Esophagus (tissue), 2 donors: Measurements from ENCODE around the gene ABCB10. TPM values are rescaled to one million over a fixed set of nuclear protein-coding genes. Genes with fewer than 3 reads are reported as not detected.
"Not testable (repeated sequence)": the region's sequence is repeated elsewhere in the genome, so short reads cannot be mapped to it uniquely, and the experiment has no call there.

Experiments
- H3K27ac ChIP-seq, 2 donors: one replicate each; pipeline ENCODE4 v1.5.1; 2013; ENCODE audit warnings: low read depth in 2 of 2, mild to moderate bottlenecking in 2 of 2, inconsistent platforms in 1 of 2, low read length in 1 of 2, moderate library complexity in 1 of 2
- H3K27me3 ChIP-seq, 2 donors: one replicate each; pipeline ENCODE4 v1.6.1; 2013; ENCODE audit warnings: low read length in 2 of 2, control low read depth in 1 of 2, mild to moderate bottlenecking in 1 of 2; ENCODE audit not compliant: insufficient read depth in 2 of 2, control insufficient read depth in 1 of 2
- H3K36me3 ChIP-seq, 2 donors: one replicate each; pipeline ENCODE4 v1.6.1; 2013; ENCODE audit warnings: low read length in 1 of 2; ENCODE audit not compliant: control insufficient read depth in 2 of 2, insufficient read depth in 2 of 2
- H3K4me1 ChIP-seq, 2 donors: one replicate each; pipeline ENCODE4 v1.6.1; 2013; ENCODE audit warnings: low read length in 1 of 2; ENCODE audit not compliant: control insufficient read depth in 2 of 2, insufficient read depth in 2 of 2
- H3K4me3 ChIP-seq, 2 donors: one replicate each; pipeline ENCODE4 v1.5.1; 2013; ENCODE audit warnings: low read length in 2 of 2, mild to moderate bottlenecking in 2 of 2, low read depth in 1 of 2, moderate library complexity in 1 of 2
- H3K9me3 ChIP-seq, 2 donors: one replicate each; pipeline ENCODE4 v1.6.1; 2013; ENCODE audit warnings: mild to moderate bottlenecking in 2 of 2, low read depth in 1 of 2, low read length in 1 of 2, moderate library complexity in 1 of 2; ENCODE audit not compliant: control insufficient read depth in 2 of 2, insufficient read depth in 1 of 2
- WGBS, 2 donors: extraction: QIAGEN DNeasy Blood & Tissue Kit; methylation state at CpG; one replicate each; pipeline ENCODE4 v1.1.7; 2013; 5-methylcytosine and 5-hydroxymethylcytosine counted together
- polyA plus RNA-seq, 2 donors: library from polyadenylated mRNA; stranded (reverse); fragments of 200-250 nt; gene quantifications; one replicate each; pipeline ENCODE4 v1.2.3, GENCODE V29; 2013
- donor health status: healthy with polysubstance abuse.
- donor health status: Bipolar disorder and iron deficiency.

The ABCB10 gene
- polyA plus RNA-seq, 2 donors = 5.9 to 6.4 TPM

DNA sequence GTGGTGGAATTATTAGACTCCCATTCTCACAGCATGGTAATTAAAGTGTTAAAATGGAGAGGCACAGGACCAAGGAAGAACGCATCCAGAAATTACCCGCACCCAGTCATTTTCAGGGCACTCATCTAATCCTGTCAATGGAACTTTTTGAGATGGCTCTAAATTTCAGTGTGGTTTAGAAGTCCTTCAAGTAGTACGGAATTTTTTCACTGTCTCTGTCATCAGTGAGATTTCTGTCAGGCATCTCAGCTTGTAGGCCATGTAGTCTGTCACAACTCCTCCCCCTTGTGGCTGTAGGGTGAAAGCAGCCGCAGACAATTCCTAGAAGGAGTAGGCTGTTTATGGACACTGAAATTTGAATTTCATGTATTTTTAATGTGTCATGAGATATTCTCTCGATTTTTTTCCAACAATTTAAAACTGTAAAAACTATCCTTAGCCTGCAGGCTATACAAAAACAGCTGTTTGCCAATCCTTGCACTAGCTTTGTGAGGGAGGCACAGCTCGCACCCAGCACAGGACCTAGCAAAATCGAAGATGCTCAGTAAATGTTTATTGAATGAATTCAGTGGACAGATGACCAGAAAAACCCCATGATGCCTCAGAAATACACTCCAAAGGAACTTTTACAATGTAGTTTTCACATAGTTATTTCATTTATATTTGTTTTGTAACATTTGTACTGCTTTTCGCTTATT, 43.8 kb downstream of the ABCB10 start:
- Histone ChIP-seq H3K9me3 (no peaks in the 10 kb centered on the region), H3K36me3 (peaks cover 2 to 3% of the 10 kb centered on the region in 2 donors), H3K27ac (no peak overlapping the region), H3K4me3 (no peak overlapping the region), H3K4me1 (no peaks in the 10 kb centered on the region), H3K27me3 (no peaks in the 10 kb centered on the region)
- 38 to 40% methylated on average over 8 of the region's 8 CpGs for WGBS, 2 donors

GRCh38 chr1:229511625-229512024, 46.9 kb downstream of the ABCB10 start:
- not testable (repeated sequence) for H3K4me1 ChIP-seq, H3K4me3 ChIP-seq, H3K9me3 ChIP-seq, H3K27ac ChIP-seq, H3K36me3 ChIP-seq, H3K27me3 ChIP-seq
- 90 to 91% methylated on average over 6 of the region's 6 CpGs for WGBS, 2 donors

- not testable (repeated sequence) for H3K4me3 ChIP-seq, H3K27ac ChIP-seq, H3K36me3 ChIP-seq, H3K4me1 ChIP-seq, H3K27me3 ChIP-seq, H3K9me3 ChIP-seq
- 85% methylated on average over 2 of the region's 2 CpGs for WGBS, 2 donors
These were observed 47.3 kb downstream of the ABCB10 start for GRCh38 chr1:229511201-229511600.

GRCh38 chr1:229509576-229509975, 48.9 kb downstream of the ABCB10 start:
- Histone ChIP-seq H3K4me1 (peaks cover 0 to 4% of the 10 kb centered on the region in 2 donors), H3K27ac (no peak overlapping the region), H3K27me3 (no peaks in the 10 kb centered on the region), H3K9me3 (no peaks in the 10 kb centered on the region), H3K36me3 (peaks cover 0 to 2% of the 10 kb centered on the region in 2 donors), H3K4me3 (no peak overlapping the region)
- 59 to 71% methylated on average over 2 of the region's 2 CpGs for WGBS, 2 donors

- H3K4me3 ChIP-seq = peak overlapping the region; percentile 65 to 88
- no peaks in the 10 kb centered on the region for H3K9me3 ChIP-seq
- peaks cover 0 to 4% of the 10 kb centered on the region in 2 donors for H3K4me1 ChIP-seq
- peaks cover 0 to 2% of the 10 kb centered on the region in 2 donors for H3K36me3 ChIP-seq
- no peaks in the 10 kb centered on the region for H3K27me3 ChIP-seq
- 75 to 80% methylated on average over 7 of the region's 7 CpGs for WGBS, 2 donors
- peak overlapping the region; percentile 93 to 99 for H3K27ac ChIP-seq
These were observed 49.6 kb downstream of the ABCB10 start for GRCh38 chr1:229508823-229509337.

DNA sequence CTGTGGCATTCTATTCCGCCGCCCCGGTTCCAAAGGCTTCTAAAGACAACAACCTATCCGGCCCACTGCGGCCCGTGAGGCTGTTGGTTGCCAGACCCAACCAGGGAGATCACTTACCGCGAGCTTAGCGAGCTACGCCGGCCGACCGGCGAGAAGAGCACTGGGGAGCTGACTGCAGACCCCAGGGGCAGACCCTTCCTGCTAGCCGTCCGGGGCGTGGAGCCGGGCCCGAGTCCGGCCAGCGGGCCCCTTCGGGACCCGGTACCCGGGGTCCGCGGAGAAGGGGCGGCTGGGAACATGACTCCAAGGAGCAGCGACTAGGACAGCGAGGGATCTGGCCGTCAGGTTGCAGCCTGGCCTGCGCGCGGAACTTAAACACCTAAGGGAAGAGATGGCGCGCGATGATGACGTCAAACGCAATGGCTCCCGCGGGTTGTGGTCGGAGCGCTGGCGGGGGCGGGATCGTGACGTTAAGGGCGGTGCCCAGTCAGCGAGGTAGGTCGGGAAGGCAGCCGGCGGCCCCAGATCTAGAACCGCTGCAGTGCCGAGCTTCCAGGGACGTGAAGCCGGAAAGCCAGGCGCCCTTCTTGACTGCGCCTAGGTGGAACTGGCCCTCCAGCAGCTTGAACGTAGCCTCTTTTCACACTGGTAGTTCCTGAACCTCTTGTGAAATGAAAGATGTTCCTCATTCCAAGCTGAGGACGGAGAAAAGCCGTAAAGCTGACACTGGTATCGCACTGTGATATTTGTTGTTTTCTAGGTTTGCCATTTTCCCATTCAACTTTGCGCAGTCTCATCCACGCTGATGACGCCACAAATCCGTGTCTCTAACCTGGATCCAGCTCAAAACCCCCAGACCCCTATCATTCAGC, 50.3 kb downstream of the ABCB10 start, which contains the start of gene NUP133:
NUP133 (minus strand) TSS at position 391 of the 872 bp plus-strand sequence; CDS start at position 299, 92 bp downstream.
- 1% methylated on average over 65 of the region's 65 CpGs for WGBS, 2 donors
- H3K4me3 ChIP-seq = peak within 1 kb of the TSS; percentile 65 to 88
- no peaks in the 10 kb centered on the region for H3K27me3 ChIP-seq
- H3K36me3 ChIP-seq = peaks cover 0 to 2% of the 10 kb centered on the region in 2 donors
- peak within 1 kb of the TSS; percentile 93 to 99 for H3K27ac ChIP-seq
- peaks cover 0 to 4% of the 10 kb centered on the region in 2 donors for H3K4me1 ChIP-seq
- H3K9me3 ChIP-seq = no peaks in the 10 kb centered on the region

GRCh38 chr1:229507502-229507901, 51.0 kb downstream of the ABCB10 start:
- H3K27ac ChIP-seq = peak overlapping the region; percentile 90 to 99
- WGBS, 2 donors = 4 to 6% methylated on average over 5 of the region's 5 CpGs
- H3K27me3 ChIP-seq = no peaks in the 10 kb centered on the region
- peak overlapping the region; percentile 65 to 88 for H3K4me3 ChIP-seq
- peaks cover 0 to 4% of the 10 kb centered on the region in 2 donors for H3K4me1 ChIP-seq
- no peaks in the 10 kb centered on the region for H3K9me3 ChIP-seq
- H3K36me3 ChIP-seq = peaks cover 0 to 2% of the 10 kb centered on the region in 2 donors

DNA sequence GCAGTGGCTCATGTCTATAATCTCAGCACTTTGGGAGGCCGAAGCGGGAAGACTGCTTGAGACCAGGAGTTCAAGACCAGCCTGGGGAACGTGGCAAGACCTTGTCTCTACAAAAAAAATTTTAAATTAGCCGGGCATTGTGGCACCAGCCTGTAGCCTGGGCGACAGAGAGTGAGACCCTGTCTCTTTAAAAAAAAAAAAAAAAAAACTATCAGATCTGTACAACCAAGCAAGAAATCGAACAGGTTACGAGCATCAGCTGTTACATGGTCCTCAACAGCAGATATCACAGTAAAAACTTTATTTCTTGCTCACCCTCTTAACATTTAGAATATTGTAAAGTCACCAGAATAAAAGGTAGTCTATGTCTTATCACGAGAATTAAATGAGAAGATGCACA, 51.9 kb downstream of the ABCB10 start:
- H3K27ac ChIP-seq = no peak overlapping the region
- H3K27me3 ChIP-seq = no peaks in the 10 kb centered on the region
- no peak overlapping the region for H3K4me3 ChIP-seq
- WGBS, 2 donors = 76 to 81% methylated on average over 8 of the region's 8 CpGs
- peaks cover 0 to 4% of the 10 kb centered on the region in 2 donors for H3K4me1 ChIP-seq
- peaks cover 0 to 2% of the 10 kb centered on the region in 2 donors for H3K36me3 ChIP-seq
- H3K9me3 ChIP-seq = no peaks in the 10 kb centered on the region

- H3K36me3 ChIP-seq = peaks cover 12 to 15% of the 10 kb centered on the region in 2 donors
- WGBS, 2 donors = 85 to 94% methylated on average over 2 of the region's 2 CpGs
- no peak overlapping the region for H3K4me3 ChIP-seq
- H3K9me3 ChIP-seq = no peaks in the 10 kb centered on the region
- H3K27ac ChIP-seq = no peak overlapping the region
- H3K27me3 ChIP-seq = no peaks in the 10 kb centered on the region
- no peaks in the 10 kb centered on the region for H3K4me1 ChIP-seq
These were observed 62.7 kb downstream of the ABCB10 start for GRCh38 chr1:229495782-229496181.
